ENCODE measurements around the gene ST6GALNAC2.

Gene ST6GALNAC2

GRCh38 chr17:76585649-76586593, at the start of gene ST6GALNAC2:
ST6GALNAC2 (minus strand) TSS chr17:76585860; CDS start chr17:76585808, 52 bp downstream.
- H3K4me3 ChIP-seq (ENCODE audit: low read length): peak within 1 kb of the TSS; percentile 49
- no peak for DNase-seq (ENCODE audit: low read depth)
- TF ChIP-seq CTCF (conservative IDR thresholded peaks at IDR 0.05; ENCODE audit: low read depth, low read length): peak; percentile 38

GRCh38 chr17:76635039-76635438, 49.4 kb upstream of the ST6GALNAC2 start:
- no peak for TF ChIP-seq CTCF (conservative IDR thresholded peaks at IDR 0.05; ENCODE audit: low read depth, low read length)
- DNase-seq (ENCODE audit: low read depth): no peak

GRCh38 chr17:76633628-76634328, 48.1 kb upstream of the ST6GALNAC2 start:
- TF ChIP-seq CTCF (conservative IDR thresholded peaks at IDR 0.05; ENCODE audit: low read depth, low read length): no peak
- no peak overlapping the region for H3K4me3 ChIP-seq (ENCODE audit: low read length)
- no peak for DNase-seq (ENCODE audit: low read depth)

More at GRCh38 chr17:76635039-76635438, 49.4 kb upstream of the ST6GALNAC2 start:
- no peak overlapping the region for H3K4me3 ChIP-seq (ENCODE audit: low read length)

- DNase-seq (ENCODE audit: low read depth): peak; percentile 14
- H3K4me3 ChIP-seq (ENCODE audit: low read length): no peak overlapping the region
- no peak for TF ChIP-seq CTCF (conservative IDR thresholded peaks at IDR 0.05; ENCODE audit: low read depth, low read length)
These were observed 46.3 kb upstream of the ST6GALNAC2 start for GRCh38 chr17:76631821-76632565.

- H3K4me3 ChIP-seq (ENCODE audit: low read length): no peak overlapping the region
- no peak for DNase-seq (ENCODE audit: low read depth)
- no peak for TF ChIP-seq CTCF (conservative IDR thresholded peaks at IDR 0.05; ENCODE audit: low read depth, low read length)
These were observed 44.5 kb upstream of the ST6GALNAC2 start for GRCh38 chr17:76630151-76630550.

GRCh38 chr17:76627510-76627909, 41.9 kb upstream of the ST6GALNAC2 start:
- no peak for DNase-seq (ENCODE audit: low read depth)
- H3K4me3 ChIP-seq (ENCODE audit: low read length): no peak overlapping the region
- no peak for TF ChIP-seq CTCF (conservative IDR thresholded peaks at IDR 0.05; ENCODE audit: low read depth, low read length)

Data from retinal pigment epithelial cell (primary cell).